Measurements from ENCODE around the gene RGS9BP.
"Not testable (repeated sequence)": the region's sequence is repeated elsewhere in the genome, so short reads cannot be mapped to it uniquely, and the experiment has no call there.

Gene RGS9BP, protein sequence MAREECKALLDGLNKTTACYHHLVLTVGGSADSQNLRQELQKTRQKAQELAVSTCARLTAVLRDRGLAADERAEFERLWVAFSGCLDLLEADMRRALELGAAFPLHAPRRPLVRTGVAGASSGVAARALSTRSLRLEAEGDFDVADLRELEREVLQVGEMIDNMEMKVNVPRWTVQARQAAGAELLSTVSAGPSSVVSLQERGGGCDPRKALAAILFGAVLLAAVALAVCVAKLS

GRCh38 chr19:32675720-32676185, at the start of gene RGS9BP:
TSS of gene RGS9BP (plus strand) at chr19:32675848. CDS start at chr19:32676264, 416 bp downstream.
- peak; percentile 5 to 28 for DNase-seq (ENCODE audit: low read depth in 2 of 2, low spot score in 1 of 2)

DNA sequence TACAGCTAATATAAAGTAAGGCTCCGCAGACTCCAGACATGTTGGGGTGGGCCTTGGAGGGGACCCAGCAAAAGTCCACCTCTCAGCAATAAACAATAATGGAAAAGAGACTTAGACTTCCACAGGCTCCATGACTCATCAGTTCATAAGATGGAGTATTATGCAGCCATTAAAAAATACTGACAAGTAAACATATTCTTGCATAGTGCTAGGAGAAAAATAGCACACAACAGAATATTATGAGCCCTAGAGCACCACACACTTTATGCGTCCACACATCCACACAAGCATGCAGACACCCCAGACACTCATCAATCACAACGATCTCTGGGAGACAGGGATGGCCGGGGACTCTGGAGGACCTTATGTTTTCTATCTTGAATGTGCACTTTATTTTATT, 48.7 kb upstream of the RGS9BP start:
- no peak for DNase-seq (ENCODE audit: low read depth in 2 of 2, low spot score in 1 of 2)

GRCh38 chr19:32627714-32628270, 47.9 kb upstream of the RGS9BP start:
- DNase-seq (ENCODE audit: low read depth in 2 of 2, low spot score in 1 of 2), result no peak

- no peak for DNase-seq (ENCODE audit: low read depth in 2 of 2, low spot score in 1 of 2)
Measured at GRCh38 chr19:32630338-32630737, 45.3 kb upstream of the RGS9BP start.

DNA sequence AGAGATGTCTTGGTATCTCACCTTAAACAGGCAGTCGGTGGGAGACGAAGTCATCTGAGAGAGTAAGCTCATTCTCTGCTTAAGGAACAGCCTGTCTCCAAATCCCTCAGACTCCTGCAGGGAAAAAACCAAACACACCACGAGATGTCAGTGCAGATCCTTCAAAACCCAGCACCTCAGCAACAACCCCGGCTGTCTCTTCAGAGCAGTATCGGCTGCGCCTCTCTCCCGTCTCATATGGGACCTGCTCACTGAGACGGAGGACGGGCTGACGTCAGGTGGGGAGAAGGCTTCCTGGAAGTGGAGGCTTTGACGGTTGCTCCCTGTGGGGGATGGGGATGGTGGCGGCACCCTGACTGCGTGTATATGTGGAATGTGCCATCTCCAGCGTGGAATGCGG, 44.3 kb upstream of the RGS9BP start:
- no peak for DNase-seq (ENCODE audit: low read depth in 2 of 2, low spot score in 1 of 2)

DNA sequence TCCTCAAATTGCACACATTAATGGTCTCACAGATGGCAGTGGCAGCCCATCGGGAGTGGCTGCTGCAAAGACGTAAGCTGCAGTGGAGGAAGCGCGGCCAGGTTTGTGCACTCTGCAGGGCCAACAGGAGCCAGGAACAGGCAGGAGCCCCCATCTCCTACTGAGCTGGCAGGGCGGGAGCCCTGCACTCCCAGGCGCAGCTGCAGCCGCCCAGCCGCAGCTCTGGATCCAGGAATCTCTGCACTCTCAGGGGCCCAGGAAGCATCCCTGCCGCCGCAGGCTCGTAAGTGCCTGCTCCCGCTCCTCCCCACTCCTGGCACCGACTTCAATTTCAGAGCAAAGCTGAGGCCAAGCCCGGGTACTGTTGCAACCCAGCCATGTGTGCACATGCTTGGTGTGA, 38.2 kb upstream of the RGS9BP start:
- DNase-seq (ENCODE audit: low read depth in 2 of 2, low spot score in 1 of 2), result no peak

DNA sequence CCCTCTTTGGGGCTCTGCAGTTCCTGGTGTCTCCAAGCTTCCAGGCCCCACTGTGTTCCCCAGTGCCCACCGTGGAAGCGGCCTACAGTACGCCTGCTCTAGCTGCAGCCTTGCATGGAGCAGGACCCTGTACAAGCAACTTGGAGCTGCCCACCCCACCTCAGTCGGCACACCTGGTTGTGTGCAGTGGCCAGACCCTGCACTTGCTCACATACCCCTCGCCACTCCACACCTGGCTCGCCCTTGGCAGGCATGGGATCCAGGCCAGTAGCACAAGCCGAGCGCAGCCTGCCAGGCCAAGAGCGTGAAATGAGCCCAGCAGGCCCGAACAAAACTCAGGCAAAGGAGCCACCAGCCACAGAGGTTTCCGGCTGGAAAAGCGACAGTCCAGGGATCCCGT, 37.0 kb upstream of the RGS9BP start:
- no peak for DNase-seq (ENCODE audit: low read depth in 2 of 2, low spot score in 1 of 2)

GRCh38 chr19:32642771-32643170, 32.9 kb upstream of the RGS9BP start:
- DNase-seq (ENCODE audit: low read depth in 2 of 2, low spot score in 1 of 2), result peak; percentile 4 to 38

DNA sequence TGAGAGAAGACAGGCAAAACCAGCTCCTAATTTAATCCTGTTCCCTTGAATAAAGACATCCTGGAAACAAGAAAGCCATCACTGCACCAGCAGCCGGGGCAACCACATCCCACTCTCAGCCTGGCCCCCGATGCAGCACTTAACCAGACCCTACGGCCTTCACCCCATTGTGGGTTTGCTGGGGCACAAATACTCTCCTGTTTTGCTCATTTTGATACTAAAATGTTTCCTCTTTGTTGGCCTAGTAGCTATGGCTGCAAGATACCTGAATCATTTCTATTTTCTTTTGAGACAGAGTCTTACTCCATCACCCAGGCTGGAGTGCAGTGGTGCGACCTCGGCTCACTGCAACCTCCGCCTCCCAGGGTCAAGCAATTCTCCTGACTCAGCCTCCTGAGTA, 29.1 kb upstream of the RGS9BP start:
- DNase-seq (ENCODE audit: low read depth in 2 of 2, low spot score in 1 of 2), result no peak

- no peak for DNase-seq (ENCODE audit: low read depth in 2 of 2, low spot score in 1 of 2)
Measured at GRCh38 chr19:32647361-32647760, 28.3 kb upstream of the RGS9BP start.

- no peak for DNase-seq (ENCODE audit: low read depth in 2 of 2, low spot score in 1 of 2)
Measured at GRCh38 chr19:32649751-32650150, 25.9 kb upstream of the RGS9BP start.

DNA sequence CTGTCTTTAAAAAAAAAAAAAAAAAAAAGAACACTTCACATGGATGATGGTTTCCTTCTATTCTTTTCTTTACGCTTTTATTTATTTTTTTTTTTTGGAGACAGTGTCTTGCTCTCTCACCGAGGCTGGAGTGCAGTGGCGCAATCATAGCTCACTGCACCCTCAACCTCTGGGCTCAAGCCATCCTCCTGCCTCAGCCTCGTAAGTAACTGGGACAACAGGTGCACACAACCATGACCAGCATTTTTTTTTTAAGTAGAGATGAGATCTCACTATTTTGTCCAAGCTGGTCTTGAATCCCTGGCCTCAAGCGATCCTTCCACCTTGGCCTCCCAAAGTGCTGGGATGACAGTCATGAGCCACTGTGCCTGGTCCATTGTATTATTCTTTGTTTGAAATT, 25.0 kb upstream of the RGS9BP start:
- no peak for DNase-seq (ENCODE audit: low read depth in 2 of 2, low spot score in 1 of 2)

DNA sequence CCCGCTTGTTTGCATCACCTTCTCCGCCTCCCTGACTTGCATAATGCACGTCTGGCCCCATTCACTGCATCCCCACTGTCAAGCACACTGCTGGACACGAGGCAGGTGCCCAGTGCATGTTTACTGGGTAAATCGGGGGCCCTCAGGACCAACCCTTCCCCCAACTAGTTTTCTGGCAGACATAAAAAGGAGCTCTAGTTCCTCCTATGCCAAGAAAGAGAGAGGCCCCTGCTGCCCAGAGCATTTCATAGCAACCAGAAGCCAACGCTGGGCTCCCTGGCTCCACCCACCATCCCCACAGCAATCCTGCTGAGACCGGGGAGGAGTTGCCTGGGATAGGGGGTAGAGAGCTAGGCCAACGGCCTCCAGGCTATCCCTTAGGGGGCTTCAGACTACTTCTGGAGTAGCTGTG, 23.9 kb upstream of the RGS9BP start:
- DNase-seq (ENCODE audit: low read depth in 2 of 2, low spot score in 1 of 2), result no peak

DNA sequence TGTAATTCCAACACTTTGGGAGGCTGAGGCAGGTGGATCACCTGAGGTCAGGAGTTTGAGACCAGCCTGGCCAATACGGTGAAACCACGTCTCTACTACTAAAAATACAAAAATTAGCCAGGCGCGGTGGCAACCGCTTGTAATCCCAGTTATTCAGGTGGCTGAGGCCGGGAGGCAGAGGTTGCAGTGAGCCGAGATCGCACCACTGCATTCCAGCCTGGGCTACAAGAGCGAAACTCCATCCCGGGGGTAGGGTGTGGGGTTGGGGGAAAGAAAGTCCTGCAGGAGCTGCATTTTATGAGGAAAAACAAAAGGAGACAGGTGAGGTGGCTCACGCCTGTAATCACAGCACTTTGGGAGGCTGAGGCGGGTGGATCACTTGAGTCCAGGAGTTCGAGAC, 23.3 kb upstream of the RGS9BP start:
- DNase-seq (ENCODE audit: low read depth in 2 of 2, low spot score in 1 of 2), result not testable (repeated sequence)

- no peak for DNase-seq (ENCODE audit: low read depth in 2 of 2, low spot score in 1 of 2)
Measured at GRCh38 chr19:32652894-32653598, 22.6 kb upstream of the RGS9BP start.

DNA sequence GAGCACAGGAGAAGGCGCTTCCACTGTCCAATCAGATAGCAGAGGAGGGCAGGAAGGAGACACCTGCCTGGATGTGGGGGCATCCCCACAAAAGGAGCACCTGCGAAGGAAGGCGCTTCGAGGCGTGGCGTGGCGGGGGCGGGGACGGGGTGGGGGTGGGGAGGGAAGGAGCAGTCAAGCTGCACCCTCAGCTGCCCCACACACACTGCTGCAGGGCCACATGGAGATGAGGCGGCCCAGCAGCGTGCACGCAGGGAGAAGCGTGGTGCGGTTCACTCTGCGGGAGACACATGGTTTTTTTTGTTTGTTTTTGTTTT, 22.1 kb upstream of the RGS9BP start:
- no peak for DNase-seq (ENCODE audit: low read depth in 2 of 2, low spot score in 1 of 2)

DNA sequence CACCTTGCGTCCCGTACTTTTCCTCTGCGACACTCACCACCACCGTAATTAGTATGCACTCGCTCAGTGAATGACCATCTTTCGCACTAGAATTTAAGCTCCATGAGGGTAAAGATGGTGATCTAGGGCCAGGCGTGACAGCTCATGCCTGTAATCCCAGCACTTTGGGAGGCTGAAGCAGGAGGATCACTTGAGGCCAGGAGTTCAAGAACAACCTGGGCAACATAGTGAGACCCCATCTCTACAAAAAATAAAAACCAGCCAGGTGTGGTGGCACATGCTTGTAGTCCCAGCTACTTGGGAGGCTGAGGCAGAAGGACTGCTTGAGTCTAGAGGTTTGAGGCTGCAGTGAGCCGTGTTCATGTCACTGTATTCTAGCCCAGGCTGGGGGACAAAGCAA, 19.3 kb upstream of the RGS9BP start:
- not testable (repeated sequence) for DNase-seq (ENCODE audit: low read depth in 2 of 2, low spot score in 1 of 2)

DNA sequence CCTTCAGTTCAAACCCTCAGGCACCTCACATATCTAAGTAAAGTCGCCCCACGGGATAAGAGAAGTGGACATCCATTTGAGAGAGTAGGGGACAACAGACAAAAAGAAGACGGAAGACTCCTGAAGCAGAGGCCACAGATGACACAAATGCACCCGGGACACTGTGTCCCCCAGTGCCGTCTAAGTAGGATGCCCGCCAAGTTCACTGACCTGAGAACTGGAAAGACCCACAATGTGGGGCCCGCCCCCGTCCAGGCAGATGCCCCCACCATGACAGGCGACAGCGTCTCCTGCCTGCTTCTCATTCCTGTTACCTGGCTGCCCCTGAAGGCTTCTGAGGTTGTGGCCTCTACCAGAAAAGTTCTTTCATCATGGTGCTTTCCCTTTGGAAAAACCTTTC, 17.6 kb upstream of the RGS9BP start:
- no peak for DNase-seq (ENCODE audit: low read depth in 2 of 2, low spot score in 1 of 2)

DNA sequence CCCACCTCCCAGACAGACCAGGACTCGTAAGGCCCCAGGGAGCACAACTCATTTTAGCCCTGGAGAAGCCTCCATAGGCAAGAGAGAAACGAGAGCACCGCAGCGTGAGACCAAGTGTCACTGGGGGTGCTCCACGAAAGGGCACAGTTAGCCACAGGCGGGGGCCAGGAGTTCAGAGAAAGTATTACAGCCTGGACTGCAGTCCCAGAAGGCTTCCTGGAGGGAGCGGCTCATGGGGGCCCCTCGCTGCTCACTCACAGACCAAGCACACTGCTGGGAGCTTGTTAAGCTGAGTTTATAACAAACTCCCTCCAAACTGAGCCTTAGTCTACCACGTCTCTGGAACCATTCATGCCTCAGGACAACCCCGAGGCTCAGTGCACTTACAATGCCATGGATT, 17.1 kb upstream of the RGS9BP start:
- DNase-seq (ENCODE audit: low read depth in 2 of 2, low spot score in 1 of 2), result no peak

GRCh38 chr19:32661318-32661717, 14.3 kb upstream of the RGS9BP start:
- no peak for DNase-seq (ENCODE audit: low read depth in 2 of 2, low spot score in 1 of 2)

DNA sequence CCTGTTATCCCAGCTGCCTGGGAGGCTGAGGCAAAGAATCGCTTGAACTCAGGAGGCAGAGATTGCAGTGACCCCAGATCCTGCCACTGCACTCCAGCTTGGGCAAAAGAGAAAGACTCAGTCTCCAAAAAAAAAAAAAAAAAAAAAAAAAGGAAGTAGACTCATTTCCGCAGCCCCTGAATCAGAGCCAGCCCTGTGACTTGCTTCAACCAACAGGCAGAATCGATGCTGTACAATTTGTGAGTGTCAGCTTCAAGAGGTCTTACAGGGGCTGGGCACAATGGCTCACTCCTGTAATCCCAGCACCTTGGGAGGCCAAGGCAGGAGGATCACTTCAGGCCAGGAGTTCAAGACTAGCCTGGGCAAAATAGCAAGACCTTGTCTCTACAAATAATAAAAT, 13.5 kb upstream of the RGS9BP start:
- no peak for DNase-seq (ENCODE audit: low read depth in 2 of 2, low spot score in 1 of 2)

DNA sequence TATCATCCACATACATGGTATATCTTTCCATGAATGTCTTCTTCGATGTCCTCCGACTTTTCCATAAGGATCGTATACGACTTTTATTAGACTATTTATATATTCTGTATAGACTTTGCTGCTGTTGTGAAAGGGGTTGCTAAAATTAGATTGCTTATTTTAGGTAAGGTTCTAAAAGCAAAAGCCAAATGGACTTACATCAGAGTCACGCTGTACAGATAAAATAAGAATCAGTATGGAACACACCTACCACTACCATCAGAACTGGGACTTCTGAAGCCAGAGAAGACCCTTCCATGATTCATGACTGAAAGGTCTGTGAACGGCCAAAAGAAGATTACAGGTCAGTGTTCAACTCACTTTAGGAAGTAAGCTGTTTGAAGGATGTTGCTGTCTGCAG, 9.6 kb upstream of the RGS9BP start:
- no peak for DNase-seq (ENCODE audit: low read depth in 2 of 2, low spot score in 1 of 2)

DNA sequence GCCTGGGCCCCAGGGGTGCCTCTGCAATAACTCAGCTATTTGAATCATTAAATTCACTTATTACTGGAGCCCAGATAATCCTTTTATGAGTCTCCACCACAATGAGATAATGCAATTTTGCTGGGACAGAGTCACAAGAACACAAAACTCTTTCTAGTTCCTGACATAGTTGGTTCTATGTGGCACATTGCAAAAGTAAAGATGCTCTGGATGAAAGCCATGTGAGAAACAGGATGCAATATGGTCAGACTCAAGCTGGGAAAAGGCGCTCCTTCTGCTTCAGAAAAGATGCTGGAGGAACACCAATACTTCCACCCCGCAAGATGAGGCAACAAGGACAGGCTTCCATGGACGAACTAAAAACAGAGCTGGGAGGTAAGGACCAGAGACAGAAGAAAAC, 6.3 kb upstream of the RGS9BP start:
- no peak for DNase-seq (ENCODE audit: low read depth in 2 of 2, low spot score in 1 of 2)

All from stimulated activated CD8-positive, alpha-beta memory T cell treated with anti-CD3 and anti-CD28 coated beads, Interleukin-4, amount 100 ng/mL, for 1 hour (primary cell).